AG09319 (cell line): ENCODE measurements around the gene AGMO.

Experiments
- DNase-seq: peaks from one replicate; pipeline ENCODE4 v3.0.0-alpha.2; 2010; ENCODE audit warnings: low read depth; ENCODE audit errors: extremely low read depth
- CTCF ChIP-seq: IDR thresholded peaks from 2 replicates; pipeline ENCODE4 v1.5.1; 2011; ENCODE audit warnings: low read depth, mild to moderate bottlenecking, inconsistent platforms, low read length, moderate library complexity

Gene AGMO

GRCh38 chr7:15507171-15507570 lies 54.6 kb downstream of the AGMO start:
- no peak for TF ChIP-seq CTCF

GRCh38 chr7:15505761-15506160 lies 56.1 kb downstream of the AGMO start:
- no peak for TF ChIP-seq CTCF
- no peak for DNase-seq

More at GRCh38 chr7:15507171-15507570, 54.6 kb downstream of the AGMO start:
- no peak for DNase-seq

GRCh38 chr7:15504351-15504750 lies 57.5 kb downstream of the AGMO start:
- DNase-seq, result no peak
- no peak for TF ChIP-seq CTCF

- TF ChIP-seq CTCF, result no peak; the same call in 1 of the 2 replicates
- no peak for DNase-seq
Measured at GRCh38 chr7:15503603-15504290, 58.1 kb downstream of the AGMO start.

GRCh38 chr7:15498465-15498864 lies 63.4 kb downstream of the AGMO start:
- no peak for DNase-seq
- TF ChIP-seq CTCF, result no peak

GRCh38 chr7:15495170-15495569 lies 66.6 kb downstream of the AGMO start:
- DNase-seq, result no peak
- TF ChIP-seq CTCF, result no peak

GRCh38 chr7:15494711-15495110 lies 67.1 kb downstream of the AGMO start:
- no peak for DNase-seq
- TF ChIP-seq CTCF, result no peak
